Inferior parietal cortex (tissue), 1 donor: Measurements from ENCODE around the gene MARVELD3.
"Not testable (repeated sequence)": the region's sequence is repeated elsewhere in the genome, so short reads cannot be mapped to it uniquely, and the experiment has no call there.

Experiments used
- DNase-seq: peaks from one replicate; pipeline ENCODE4 v3.0.0-alpha.2; 2016; ENCODE audit errors: extremely low spot score

Gene MARVELD3

DNA sequence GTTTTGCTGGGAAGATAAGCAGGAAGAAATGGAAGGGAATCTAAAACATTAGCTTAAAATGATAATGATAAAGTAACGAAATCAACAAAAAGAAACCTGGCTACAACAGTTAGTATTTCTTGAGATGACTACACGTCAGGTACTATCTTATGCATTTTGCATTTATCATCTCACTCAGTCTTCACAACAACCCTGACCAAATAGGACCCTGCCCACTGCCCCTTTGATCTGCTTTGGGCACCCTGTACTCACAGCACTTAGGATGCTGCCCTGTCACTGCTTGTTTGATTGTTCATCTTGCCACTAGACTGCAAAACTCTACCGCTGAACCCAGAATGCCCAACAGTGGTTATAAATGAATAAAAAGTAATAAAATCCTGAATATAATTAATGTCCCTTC, 45.2 kb downstream of the MARVELD3 start:
- no peak for DNase-seq

DNA sequence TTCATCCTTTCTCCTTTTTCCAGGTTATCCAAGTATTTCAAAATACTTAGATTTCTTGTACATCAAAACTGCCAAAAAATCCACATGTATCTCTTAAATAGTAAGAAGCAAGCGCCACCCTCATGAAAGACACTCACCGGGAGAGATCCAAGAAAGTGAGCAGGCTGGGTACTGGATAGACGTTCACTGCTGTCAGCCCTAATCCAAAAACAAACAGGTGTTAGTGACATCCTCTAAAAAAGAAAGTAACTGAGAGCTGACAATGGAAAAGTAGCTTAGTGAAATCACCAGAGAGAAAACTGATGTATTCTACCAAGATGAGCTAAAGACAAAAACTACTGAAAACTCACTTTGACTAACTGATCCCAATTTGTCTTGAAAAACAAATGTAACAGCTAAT, 46.1 kb downstream of the MARVELD3 start:
- no peak for DNase-seq

DNA sequence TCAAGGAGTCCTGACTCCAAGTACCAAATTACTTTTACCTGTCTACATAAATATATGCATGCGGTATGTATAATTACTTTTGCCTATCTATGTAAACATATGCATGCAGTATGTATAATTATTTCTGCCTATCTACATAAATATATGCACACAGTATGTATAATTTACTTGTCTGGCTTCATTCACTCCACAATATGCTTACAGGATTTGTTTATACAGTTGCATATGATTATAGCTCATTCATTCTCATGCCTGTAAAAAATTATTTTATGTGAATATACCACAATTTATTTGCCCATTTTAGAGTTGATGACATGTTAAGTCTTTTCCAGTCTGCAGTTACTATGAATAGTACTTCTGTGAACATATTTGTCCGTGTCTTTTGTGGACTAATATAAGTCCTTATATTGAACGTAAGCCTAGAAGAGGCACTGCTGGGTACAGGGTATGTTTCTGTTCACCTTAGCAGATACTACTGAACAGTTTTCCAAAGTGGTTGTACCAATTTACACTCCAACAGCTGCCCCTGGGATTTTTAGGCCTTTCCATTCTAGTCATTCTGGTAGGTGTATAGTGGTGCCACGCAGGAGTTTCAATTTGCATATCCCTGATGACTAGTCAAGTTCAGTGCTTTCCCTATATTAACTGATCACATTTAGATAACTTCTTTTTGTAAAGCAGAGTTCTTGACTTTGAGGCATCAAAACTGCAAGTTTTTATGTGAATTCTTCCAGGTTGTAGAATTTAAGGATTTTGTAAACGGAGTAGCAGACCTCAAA, 47.0 kb downstream of the MARVELD3 start:
- DNase-seq, result no peak

DNA sequence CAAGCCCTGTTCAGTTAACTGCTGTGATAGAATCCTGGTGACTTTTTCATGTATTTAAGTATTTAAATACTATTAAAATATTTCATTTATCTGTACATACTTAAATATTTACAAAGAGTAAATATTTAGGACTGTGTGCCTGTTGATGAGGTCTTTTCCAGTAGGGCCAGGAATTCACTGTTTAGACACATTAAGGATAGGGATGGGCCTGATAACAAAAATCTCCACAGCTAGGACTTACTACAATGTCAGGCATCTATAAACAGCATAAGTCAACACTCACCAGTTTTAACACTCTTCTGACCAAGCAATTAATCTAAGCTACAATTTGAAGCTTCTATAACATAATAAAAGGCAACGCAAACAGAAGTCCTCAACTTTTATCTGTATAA, 47.6 kb downstream of the MARVELD3 start:
- DNase-seq, result no peak

DNA sequence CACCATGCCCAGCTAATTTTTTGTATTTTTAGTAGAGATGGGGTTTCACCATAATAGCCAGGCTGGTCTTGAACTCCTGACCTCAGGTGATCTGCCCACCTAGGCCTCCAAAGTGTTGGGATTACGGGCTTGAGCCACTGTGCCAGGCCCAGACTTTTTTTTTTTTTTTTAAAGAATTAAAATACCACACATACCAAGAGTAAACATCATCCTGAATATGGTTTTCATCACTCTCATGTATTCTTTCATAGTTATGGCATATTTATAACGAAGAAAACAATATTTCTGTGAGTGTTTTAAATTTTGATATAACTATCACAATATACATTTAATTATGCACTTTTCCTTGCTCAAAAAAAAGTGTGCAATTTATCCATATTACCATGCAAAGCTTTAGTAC, 48.2 kb downstream of the MARVELD3 start:
- DNase-seq, result no peak

DNA sequence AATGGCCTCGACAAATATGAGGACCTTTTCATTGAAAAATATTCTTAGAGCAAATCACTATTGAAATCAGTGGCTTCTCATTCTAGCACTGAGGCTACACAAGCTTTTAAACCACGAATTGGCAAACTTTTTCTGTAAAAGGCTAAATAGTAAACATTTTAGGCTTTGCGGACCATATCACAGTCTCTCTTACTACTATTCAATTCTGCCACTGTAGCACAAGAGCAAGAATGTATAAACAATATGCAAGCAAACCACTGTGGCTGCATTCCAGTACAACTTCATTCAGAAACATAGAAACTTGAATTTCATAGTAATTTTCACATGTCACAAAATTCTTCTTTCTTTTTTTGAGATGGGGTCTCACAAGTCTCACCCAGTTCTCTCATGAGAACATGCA, 49.4 kb downstream of the MARVELD3 start:
- DNase-seq, result no peak

DNA sequence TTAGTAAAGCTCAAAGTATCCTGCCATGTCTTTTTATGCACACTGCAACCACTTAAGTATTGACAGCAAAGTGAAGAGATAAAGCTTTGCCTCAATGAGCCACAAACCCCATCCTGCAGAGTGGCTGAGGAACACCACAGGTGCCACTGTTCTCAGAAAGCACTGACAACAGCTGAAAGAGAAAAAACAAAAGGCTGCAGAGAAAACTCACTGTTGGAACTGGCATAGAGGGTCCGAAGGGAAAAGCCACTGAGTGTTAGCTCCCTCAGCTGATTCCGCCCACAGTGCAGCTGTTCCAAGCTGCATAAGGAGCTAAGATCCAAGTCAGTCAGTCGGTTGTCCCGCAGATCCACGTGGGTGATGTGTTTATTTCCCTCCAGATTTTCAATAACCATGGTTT, 50.3 kb downstream of the MARVELD3 start:
- peak; percentile 38 for DNase-seq

DNA sequence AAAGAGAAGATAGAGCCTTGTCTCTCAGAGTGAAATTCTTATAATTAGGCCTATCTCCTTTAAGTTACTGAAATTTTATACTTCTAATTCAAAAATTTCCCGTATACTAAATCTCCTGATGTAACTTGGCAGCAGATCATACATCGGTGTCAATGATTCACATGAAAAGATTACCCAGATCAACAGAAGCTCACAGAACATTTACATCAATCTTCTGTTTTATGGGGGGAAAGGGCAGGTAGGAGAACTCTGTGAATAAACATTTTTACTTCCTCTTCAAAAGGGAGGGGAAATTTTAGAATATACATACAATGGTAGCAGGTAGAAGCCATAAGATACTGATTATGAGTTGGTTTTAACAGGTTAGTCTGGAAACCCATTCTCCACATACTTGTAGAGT, 55.4 kb downstream of the MARVELD3 start:
- no peak for DNase-seq

DNA sequence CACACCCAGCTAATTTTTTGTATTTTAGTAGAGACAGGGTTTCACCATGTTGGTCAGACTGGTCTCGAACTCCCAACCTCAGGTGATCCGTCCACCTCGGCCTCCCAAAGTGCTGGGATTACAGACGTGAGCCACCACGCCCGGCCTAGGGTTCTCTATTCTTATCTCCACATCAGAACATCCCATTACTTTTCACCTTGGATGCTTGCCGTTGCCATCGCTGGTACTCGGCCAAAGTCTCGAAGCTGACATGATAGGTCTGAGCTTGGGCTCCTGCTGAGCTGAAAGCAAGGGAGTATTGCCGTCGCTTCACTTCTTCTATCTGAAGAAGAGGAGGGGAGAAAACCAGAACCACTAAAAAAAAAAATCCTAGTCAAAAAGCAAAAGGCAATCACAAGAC, 58.3 kb downstream of the MARVELD3 start:
- not testable (repeated sequence) for DNase-seq
